ENCODE data around the gene ORAI3. TPM values are rescaled to one million over a fixed set of nuclear protein-coding genes. Genes with fewer than 3 reads are reported as not detected.

Gene ORAI3
- total and polyA plus RNA-seq, 2 experiments from 2014 or later = 52.5 to 54.0 TPM

DNA sequence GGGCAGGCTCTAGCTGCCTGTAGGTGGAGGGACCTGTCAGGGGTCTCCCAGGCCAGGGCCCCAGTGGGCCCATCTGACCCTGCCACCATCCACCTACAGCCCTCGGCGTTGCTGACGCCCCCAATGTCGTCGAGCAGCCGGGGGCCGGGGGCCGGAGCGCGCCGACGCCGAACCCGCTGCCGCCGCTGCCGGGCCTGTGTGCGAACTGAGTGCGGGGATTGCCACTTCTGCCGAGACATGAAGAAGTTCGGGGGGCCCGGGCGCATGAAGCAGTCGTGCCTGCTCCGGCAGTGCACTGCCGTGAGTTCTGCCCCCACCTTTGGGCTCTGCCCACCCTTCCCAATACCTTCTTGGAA, 23.3 kb upstream of the ORAI3 start:
- peak; percentile 3 for DNase-seq (ENCODE audit: low spot score)
- 97% methylated on average over 24 of the region's 26 CpGs for WGBS (ENCODE audit: low lambda C conversion rate, missing lambda C conversion rate)
- no peaks in the 10 kb centered on the region for H3K9me2 ChIP-seq (replicated peaks; ENCODE audit: insufficient read depth)
- H3K79me2 ChIP-seq = peaks cover 18% of the 10 kb centered on the region
- no peaks in the 10 kb centered on the region for H3K9me3 ChIP-seq (ENCODE audit: low read depth)
- no peak overlapping the region for H2AFZ ChIP-seq
- no peak for TF ChIP-seq EZH2phosphoT487 (IDR thresholded peaks at IDR 0.05; ENCODE audit: low read depth, severe bottlenecking, unreplicated experiment)
- no peak for TF ChIP-seq EZH2 (IDR thresholded peaks at IDR 0.05; ENCODE audit: borderline replicate concordance)
- TF ChIP-seq CTCF (IDR thresholded peaks at IDR 0.05; ENCODE audit: poor library complexity) = no peak
- peaks cover 3% of the 10 kb centered on the region for H4K20me1 ChIP-seq (ENCODE audit: insufficient read depth, poor library complexity, severe bottlenecking)
- peaks cover 5% of the 10 kb centered on the region for H3K4me1 ChIP-seq (ENCODE audit: insufficient read depth)
- peak overlapping the region; percentile 93 for H3K4me2 ChIP-seq
- H3K27me3 ChIP-seq = no peaks in the 10 kb centered on the region
- H3K36me3 ChIP-seq (replicated peaks; ENCODE audit: insufficient read depth, low read depth) = no peaks in the 10 kb centered on the region
- no peak overlapping the region for H3K27ac ChIP-seq
- H3K4me3 ChIP-seq = no peak overlapping the region

DNA sequence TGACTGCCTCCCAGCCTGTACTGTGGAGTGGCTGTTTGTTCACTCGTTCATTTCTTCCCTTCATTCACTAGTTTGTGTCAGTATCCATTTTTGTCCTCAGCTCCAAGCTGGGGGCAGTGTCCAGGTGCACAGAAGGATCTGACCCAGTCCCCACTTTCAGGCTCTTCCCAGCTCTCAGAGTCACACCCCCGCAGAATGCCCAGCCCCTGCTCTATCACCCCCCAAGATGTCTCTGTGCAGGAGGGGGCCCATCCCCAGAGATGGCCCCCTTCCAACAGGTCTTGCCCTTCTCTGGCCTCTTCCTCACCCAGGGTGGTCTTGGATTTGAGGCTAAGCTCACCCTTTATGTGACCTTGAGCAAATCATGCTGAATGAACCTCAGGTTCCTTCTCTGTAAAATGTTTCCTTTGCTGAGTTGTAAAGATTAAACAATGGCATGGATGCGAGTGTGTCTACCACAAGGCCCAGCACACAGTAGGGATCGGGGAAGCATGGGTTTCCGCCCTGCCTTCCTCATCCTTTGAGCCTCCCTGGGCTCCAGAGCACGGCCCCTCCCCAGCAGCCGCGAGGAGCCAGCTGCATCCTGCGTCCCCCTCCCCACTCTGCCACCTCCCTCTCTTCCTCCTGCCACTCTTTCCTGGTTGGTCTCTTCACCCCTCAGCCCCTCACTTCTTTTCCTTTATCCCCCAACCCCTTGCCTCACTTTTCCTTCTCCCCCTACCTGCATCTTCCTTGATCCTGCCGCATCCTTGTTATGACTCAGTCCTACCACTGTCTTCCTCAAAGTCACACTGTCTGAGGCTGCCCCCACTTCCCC, 22.7 kb upstream of the ORAI3 start:
- H3K4me1 ChIP-seq (ENCODE audit: insufficient read depth) = peaks cover 5% of the 10 kb centered on the region
- no peaks in the 10 kb centered on the region for H3K27me3 ChIP-seq
- H3K79me2 ChIP-seq = peaks cover 14% of the 10 kb centered on the region
- 83% methylated on average over 10 of the region's 10 CpGs for WGBS (ENCODE audit: low lambda C conversion rate, missing lambda C conversion rate)
- TF ChIP-seq EZH2phosphoT487 (IDR thresholded peaks at IDR 0.05; ENCODE audit: low read depth, severe bottlenecking, unreplicated experiment) = no peak
- TF ChIP-seq CTCF (IDR thresholded peaks at IDR 0.05; ENCODE audit: poor library complexity) = no peak
- no peak for TF ChIP-seq EZH2 (IDR thresholded peaks at IDR 0.05; ENCODE audit: borderline replicate concordance)
- no peak overlapping the region for H3K4me3 ChIP-seq
- no peak overlapping the region for H3K27ac ChIP-seq
- peak; percentile 6 for DNase-seq (ENCODE audit: low spot score)
- no peaks in the 10 kb centered on the region for H3K36me3 ChIP-seq (replicated peaks; ENCODE audit: insufficient read depth, low read depth)
- peak overlapping the region; percentile 93 for H3K4me2 ChIP-seq
- H2AFZ ChIP-seq = no peak overlapping the region
- H4K20me1 ChIP-seq (ENCODE audit: insufficient read depth, poor library complexity, severe bottlenecking) = peaks cover 3% of the 10 kb centered on the region
- H3K9me3 ChIP-seq (ENCODE audit: low read depth) = no peaks in the 10 kb centered on the region
- no peaks in the 10 kb centered on the region for H3K9me2 ChIP-seq (replicated peaks; ENCODE audit: insufficient read depth)

- H3K27ac ChIP-seq = no peak overlapping the region
- peaks cover 3% of the 10 kb centered on the region for H4K20me1 ChIP-seq (ENCODE audit: insufficient read depth, poor library complexity, severe bottlenecking)
- no peaks in the 10 kb centered on the region for H3K9me3 ChIP-seq (ENCODE audit: low read depth)
- no peak overlapping the region for H2AFZ ChIP-seq
- WGBS (ENCODE audit: low lambda C conversion rate, missing lambda C conversion rate) = 96% methylated on average over 17 of the region's 22 CpGs
- H3K4me2 ChIP-seq = no peak overlapping the region
- H3K9me2 ChIP-seq (replicated peaks; ENCODE audit: insufficient read depth) = no peaks in the 10 kb centered on the region
- peak; percentile 4 for DNase-seq (ENCODE audit: low spot score)
- no peaks in the 10 kb centered on the region for H3K36me3 ChIP-seq (replicated peaks; ENCODE audit: insufficient read depth, low read depth)
- H3K4me3 ChIP-seq = no peak overlapping the region
- H3K4me1 ChIP-seq (ENCODE audit: insufficient read depth) = peaks cover 5% of the 10 kb centered on the region
- H3K27me3 ChIP-seq = no peaks in the 10 kb centered on the region
- TF ChIP-seq EZH2phosphoT487 (IDR thresholded peaks at IDR 0.05; ENCODE audit: low read depth, severe bottlenecking, unreplicated experiment) = no peak
- no peak for TF ChIP-seq CTCF (IDR thresholded peaks at IDR 0.05; ENCODE audit: poor library complexity)
- TF ChIP-seq EZH2 (IDR thresholded peaks at IDR 0.05; ENCODE audit: borderline replicate concordance) = no peak
- H3K79me2 ChIP-seq = peaks cover 14% of the 10 kb centered on the region
Observed at GRCh38 chr16:30926937-30927788, 21.7 kb upstream of the ORAI3 start.
